ENCODE data around the gene MEG3.
"Not testable (repeated sequence)": the region's sequence is repeated elsewhere in the genome, so short reads cannot be mapped to it uniquely, and the experiment has no call there.

The MEG3 gene

DNA sequence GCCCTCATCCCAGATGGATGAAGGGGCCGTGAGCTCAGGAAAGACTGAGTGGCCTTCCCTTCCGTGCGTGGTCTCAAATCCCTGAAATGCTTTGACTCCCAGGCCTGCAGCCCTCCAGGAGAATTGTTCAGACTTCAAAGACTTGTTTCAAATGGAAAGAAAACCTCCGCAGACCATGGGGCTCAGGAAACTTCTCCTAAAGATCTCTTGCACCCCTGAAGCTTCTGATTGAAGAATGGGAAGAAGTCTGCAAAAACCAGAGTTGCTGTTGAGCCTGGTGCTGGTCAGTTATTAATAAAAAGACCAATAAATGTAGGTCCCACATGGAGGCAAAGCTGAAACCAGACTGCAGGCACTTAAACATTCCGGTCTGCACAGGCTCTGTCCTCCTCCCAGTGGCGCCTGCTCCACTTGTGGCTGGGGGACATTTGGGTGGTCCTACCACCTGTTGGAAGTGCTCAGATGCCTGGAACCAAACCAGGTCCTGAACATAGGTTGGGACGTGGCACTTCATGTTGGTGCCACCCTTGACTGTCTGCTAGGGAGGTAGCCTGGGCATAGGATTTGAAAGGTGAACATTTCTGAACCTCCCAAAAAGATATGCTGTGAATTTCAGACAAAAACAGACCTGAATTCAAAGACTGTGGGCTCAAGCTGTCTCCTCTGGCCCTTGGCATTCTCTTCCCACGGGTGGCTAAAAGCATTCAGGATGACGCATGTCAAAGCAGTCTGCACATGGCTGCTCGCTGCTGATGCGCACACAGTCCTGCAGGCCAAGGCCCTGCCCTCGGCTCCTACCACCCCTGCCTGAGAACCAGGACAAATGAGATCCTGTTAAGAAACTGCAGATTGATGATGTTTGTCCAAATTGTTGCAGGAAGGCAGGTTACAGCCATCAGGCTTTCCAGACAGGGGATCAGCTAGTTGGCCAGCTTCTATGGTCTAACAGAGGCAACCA, 36.2 kb upstream of the MEG3 start:
- no peak for DNase-seq

DNA sequence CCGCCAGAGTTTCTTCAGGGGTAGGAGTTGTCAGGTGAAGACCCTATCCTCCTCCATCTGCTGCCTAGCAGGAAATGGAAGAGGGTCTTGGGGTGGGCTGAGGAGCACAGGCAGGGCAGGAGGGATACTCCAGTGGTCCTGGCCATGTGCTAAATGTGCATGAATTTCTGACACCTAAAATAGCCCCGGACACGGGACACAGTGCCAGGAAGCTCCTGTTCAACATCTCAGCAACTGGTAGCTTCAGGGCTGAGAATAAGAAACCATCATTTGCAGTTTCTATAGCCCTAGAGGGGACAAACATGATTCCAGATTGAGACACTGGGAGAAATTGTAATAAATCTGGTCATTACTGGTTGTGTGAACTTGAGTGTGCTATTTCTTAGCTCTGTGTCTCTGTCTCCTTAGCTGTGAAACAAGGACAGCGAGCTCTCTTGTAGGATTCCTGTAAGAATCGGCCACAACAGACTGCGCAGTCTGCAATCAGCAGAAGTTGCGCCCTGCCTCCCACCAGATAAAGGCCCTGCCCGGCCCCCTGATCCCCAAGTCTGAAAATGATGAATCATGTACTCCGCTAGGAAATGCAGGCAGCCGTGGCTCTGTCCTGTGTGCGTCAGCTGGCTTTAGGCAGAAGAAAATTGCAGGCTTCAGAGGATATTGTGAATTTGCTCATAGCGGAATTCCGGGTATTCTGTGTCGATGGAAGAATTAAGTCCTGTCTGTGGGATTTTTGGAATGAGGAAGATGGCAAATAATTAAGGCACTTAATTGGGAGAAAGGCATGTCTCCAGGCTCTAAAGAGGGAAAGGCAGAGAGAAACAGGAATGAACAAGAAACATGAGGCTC, 35.2 kb upstream of the MEG3 start:
- no peak for DNase-seq

DNA sequence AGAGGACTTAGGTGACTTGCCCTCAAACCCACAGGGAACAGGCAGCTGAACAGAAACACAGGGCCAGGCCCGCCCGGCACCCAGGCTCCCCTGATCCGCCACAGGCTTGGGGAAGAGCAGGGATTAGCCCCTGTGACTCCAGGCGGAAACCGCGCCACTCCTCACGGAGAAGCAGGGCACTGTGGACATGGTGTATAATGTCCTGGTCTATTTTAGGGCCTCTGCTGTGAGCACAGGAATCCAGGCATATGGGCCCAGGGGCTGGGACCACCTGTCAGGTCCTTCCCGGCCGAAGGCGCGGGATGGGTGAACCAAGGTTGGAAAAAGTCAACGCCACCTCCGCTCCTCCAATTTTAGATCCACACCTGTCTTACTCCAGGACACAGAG, 34.6 kb upstream of the MEG3 start:
- no peak for DNase-seq

DNA sequence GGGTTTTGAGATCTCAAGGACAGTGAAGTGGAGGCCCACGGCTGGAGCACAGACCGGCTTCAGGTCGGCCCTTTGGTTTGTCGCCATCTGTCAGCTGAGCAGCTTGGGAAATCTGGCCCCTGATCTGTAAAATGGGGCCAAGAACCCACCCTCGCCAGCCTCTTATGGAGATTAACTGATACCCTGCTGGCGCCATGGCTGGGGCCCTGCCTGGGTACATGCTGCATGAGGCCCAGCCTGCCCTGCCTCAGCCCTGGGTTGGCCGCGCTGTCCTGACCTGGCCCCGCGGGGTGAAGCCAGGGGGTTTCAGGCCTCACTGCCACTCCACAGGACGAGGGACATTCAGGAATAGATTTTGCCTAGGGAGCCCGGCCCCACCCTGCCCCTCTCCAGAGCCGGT, 33.9 kb upstream of the MEG3 start:
- DNase-seq, result no peak

DNA sequence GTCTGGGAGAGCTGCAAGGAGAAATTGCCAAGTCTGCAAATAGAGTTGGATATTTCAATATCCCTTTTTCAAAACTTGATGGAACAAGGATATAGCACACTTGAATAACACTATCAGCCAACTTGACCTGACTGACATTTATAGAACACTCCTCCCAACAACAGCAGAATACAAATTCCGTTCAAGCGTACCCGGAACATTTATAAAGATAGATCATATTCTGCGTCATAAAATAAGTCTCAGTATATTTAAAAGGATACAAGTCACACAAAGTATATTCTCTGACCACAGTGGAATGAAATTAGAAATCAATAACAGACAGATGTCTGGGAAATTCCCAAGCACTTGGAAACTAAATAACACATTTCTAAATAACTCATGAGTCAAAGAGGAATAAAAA, 29.0 kb upstream of the MEG3 start:
- DNase-seq, result no peak

DNA sequence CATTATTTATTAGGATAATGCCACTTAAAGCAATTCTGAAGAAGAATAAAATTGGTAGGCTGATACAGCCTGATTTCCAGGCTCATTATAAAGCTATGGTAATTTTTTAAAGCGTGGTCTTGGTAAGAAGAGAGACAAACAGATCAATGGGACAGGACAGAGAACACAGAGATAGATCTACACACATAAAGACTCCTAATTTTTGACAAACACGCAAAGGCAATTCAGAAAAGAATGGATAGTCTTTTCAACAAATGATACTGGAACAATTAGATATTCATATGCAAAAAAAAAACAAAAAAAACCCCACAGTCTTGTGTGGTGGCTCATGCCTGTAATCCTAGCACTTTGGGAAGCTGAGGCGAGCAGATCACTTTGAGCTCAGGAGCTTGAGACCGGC, 25.9 kb upstream of the MEG3 start:
- no peak for DNase-seq

- DNase-seq, result not testable (repeated sequence)
These were observed 24.5 kb upstream of the MEG3 start for GRCh38 chr14:100801433-100801832.

- DNase-seq, result no peak
These were observed 23.7 kb upstream of the MEG3 start for GRCh38 chr14:100802179-100802578.

DNA sequence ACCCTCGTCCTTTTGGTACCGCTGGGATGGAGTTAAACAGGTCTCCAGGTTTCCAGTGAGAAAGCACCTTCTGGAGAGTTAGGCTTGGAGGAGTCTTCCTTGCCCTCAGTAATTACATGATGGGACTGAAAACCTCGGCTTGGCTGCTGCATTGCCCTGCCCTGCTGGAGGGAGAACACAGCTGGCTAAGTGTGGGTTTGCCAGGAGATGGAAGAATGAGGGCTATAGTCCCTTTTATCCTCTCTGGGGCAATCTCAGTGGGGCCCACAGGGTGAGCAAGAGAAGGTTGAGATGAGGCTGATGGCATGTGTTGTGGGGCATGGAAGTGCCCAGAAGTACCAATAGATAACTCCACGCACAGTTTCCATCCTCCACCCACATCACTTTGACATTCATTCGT, 23.2 kb upstream of the MEG3 start:
- DNase-seq, result no peak

GRCh38 chr14:100803226-100803625, 22.7 kb upstream of the MEG3 start:
- DNase-seq, result no peak

- no peak for DNase-seq
These were observed 22.2 kb upstream of the MEG3 start for GRCh38 chr14:100803676-100804075.

DNA sequence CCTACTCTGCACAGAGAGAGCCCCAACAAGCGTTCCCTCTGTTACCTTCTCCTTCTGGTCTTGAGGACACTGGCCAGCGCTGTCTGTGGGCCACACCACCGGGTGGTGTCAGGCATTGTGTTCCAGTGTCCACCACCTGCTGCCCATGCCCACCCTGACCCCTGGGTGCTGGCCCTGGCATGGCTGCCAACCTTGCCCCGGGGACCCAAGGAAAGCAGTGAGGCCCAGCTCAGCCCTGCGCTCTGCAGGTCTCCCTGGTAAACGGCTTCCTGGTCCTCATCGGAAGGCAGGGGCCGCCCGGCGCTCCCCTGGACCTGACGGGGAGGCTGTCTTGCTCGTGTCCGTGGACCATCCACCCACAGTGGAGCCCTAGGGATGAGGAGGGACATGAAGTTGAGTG, 21.8 kb upstream of the MEG3 start:
- DNase-seq, result no peak

DNA sequence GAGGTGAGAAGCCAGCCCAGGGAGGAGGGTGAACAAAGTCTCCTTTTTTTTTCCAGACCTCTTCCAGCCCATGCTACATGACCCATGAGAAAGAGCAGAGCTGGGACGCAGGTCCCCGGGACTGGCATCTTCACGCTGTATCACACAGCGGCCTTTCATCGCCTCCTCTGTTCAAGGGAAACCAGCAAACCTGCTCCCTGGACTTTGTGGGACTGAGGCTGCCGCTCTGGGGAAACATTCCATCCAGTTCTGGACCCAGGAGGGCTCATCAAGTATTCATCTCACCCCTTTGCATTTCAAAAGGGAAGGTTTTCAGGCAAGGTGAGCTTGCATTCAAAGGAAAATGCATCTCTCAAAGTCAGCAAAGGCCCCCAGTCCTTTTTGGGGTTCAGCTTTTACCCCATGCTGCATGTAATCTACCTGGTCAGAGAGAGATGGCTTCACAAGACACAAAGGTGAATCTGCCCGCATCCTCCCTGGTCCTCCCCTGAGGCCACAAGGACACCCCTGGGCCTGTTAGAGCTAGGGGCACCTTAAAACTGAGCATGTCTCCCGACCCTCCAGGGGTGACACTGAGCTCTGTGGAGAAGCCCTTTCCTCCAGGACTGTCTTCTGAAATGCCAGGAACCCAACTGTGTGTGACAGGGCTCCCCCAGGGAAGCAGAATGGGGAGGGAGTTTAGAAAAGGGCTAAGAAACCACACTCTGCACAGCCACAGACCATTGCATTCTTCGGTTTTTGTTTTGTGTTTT, 21.2 kb upstream of the MEG3 start:
- DNase-seq, result no peak

DNA sequence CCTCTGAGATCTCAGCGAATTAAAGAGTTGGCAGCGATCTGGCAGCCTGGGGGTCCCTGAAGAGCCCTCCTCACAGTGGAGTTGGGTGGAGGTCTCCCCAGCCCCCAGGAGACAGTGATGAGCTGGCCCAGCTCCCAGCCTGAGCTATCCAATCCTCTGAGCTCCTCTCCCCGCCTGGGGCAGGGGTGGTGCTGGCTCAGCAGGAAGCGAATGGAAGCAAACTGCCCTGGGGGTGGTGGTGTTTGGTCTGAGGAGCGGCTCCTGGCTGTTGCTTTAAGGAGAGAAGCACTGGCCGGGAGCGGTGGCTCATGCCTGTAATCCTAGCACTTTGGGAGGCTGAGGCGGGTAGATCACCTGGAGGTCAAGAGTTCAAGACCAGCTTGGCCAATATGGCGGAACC, 19.5 kb upstream of the MEG3 start:
- no peak for DNase-seq

- DNase-seq, result no peak
These were observed 18.4 kb upstream of the MEG3 start for GRCh38 chr14:100807496-100807895.

DNA sequence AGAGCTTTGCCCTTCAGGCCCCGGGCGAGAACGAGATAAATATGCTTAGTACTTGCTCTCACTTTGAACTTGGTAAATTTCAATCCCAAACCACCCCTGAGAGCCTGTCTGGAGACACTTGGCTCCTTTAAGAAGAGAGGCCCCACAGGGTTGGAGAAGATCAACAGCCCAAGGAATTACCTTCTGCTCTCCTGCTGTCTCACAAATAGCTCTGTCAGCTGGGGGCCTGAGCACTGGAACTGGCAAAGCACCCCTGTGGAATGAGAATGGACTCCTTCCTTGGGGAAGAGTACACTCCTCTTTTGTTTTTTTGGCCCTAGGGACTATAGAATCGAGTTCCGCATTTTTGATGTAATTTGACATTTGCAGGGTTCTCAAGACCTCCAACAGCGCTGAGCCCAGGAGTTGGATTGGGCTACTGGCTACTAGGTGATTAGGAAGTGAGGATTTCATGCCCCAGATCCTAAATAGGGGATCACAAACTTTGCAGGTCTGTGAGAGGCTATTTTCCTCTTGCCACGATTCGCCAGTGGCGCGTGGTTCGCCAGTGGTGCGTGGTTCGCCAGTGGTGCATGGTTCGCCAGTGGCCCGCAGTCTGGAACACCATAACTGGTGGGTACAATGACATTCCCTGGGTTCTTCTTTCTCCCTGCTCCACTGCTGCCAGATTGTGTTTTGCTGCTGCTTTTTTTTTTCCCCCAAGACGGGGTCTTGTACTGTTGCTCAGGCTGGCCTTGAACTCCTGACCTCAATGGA, 17.8 kb upstream of the MEG3 start:
- DNase-seq, result no peak

- DNase-seq, result no peak
These were observed 15.5 kb upstream of the MEG3 start for GRCh38 chr14:100810435-100810834.

DNA sequence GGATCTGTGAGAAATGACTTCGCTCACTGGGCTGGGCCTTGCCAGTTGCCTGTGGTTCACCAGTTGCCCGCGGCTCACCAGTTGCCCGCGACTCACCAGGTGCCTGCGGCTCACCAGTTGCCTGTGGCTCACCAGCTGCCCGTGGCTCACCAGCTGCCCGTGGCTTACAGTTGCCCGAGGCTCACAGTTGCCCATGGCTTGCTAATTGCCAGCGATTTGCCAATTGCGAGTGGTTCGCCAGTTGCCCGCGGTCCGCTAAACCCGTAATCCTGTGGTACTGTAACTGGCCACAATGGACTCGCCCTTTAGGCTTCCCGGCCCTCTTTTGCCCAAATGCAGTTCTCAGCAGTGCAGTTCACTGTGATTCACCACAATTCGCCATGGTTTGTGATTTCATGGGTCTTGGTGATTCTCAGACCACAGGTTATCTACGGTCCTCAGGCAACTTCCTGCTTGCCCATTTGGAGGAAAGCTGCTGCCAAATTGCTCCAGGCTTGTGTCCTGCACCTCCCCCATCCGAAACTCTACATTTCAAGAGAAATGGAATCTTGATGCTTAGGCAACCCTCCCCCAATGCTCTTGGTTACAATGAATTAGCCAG, 15.0 kb upstream of the MEG3 start:
- no peak for DNase-seq

DNA sequence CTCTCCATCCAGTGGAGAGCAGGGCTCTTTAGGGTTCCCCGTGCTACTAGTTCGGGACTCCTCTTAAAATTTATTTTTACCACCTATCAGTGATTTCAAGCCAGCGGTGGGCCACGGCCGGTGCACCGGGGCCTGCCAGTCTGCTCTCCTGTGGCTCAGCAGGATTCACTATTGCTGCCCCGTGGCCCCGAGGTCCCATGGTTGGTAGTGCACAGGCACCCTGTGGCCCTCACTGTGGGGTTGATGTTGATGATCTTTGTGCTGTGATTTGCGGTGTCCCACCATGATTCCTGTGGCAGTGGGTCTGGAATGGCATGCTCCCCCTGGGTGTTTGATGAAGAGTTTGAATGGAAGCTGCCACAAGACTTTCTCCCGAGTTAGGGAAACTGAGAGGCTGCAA, 12.6 kb upstream of the MEG3 start:
- no peak for DNase-seq

DNA sequence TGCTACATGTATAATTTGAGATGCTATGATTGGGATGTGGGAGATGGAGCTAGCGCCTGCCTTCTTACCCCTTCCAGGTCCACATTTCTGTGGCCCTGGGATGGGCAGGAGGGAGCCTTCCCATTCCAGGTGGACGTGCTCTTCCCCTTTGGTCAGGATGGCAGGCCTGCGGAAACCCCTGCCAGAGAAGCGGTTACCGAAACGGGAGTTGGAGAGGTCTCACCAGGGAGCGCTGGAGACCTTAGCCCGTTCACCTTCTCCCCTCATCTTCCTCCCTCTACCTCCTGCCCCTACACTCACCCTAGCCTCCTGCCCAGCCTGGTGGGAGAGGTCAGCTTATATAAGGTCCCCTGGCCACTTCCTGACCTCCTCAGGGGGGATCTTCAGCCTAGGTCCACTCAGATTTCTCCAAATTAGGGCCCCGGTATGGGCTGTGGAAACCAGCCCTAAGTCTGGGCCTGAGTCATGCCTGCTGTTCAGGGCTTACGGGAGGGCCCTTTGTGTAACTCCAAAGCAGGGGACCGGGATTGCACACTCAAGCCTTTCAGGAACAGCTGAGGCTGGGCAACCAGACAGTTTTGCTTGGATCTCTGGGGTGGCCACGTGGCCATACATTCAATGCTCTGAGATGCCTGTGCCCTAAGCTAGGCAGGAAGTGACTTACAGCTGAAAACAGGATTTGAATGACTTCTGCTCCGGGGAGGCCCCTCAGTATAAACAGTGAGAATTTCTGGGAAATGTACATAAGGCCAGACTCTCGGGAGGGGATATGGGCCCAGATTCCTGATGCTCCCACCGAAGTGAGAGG, 10.2 kb upstream of the MEG3 start:
- DNase-seq, result no peak

GRCh38 chr14:100816286-100816949, 9.5 kb upstream of the MEG3 start:
- DNase-seq, result no peak
